Activated CD4-positive, alpha-beta T cell treated with anti-CD3 and anti-CD28 coated beads, Interleukin-2, amount 50 U/mL, for 24 hours (primary cell): ENCODE results near the gene ZNF415.
"Not testable (repeated sequence)": the region's sequence is repeated elsewhere in the genome, so short reads cannot be mapped to it uniquely, and the experiment has no call there.

Experiments
- DNase-seq, 2 donors: peaks; one replicate each; pipeline ENCODE4 v3.0.0-alpha.2; 2020; ENCODE audit warnings: low read depth in 1 of 2, low spot score in 1 of 2

Gene ZNF415

GRCh38 chr19:53132141-53132991 lies at the start of gene ZNF415:
TSS of gene ZNF415 (minus strand) at chr19:53132910. CDS start at chr19:53122676, 10,234 bp downstream.
- DNase-seq, result peak in 1 of 2 donors; percentile 18

GRCh38 chr19:53182202-53182601 lies 49.5 kb upstream of the ZNF415 start:
- no peak for DNase-seq

GRCh38 chr19:53177986-53178385 lies 45.3 kb upstream of the ZNF415 start:
- DNase-seq, result no peak

GRCh38 chr19:53172889-53173288 lies 40.2 kb upstream of the ZNF415 start:
- DNase-seq, result no peak

GRCh38 chr19:53165691-53166091 lies 33.0 kb upstream of the ZNF415 start:
- no peak for DNase-seq

GRCh38 chr19:53161123-53161522 lies 28.4 kb upstream of the ZNF415 start:
- no peak for DNase-seq

GRCh38 chr19:53160350-53160749 lies 27.6 kb upstream of the ZNF415 start:
- DNase-seq, result no peak

GRCh38 chr19:53158119-53158656 lies 25.5 kb upstream of the ZNF415 start:
- peak in 1 of 2 donors; percentile 2 for DNase-seq

GRCh38 chr19:53157626-53158025 lies 24.9 kb upstream of the ZNF415 start:
- DNase-seq, result no peak

GRCh38 chr19:53156850-53157249 lies 24.1 kb upstream of the ZNF415 start:
- DNase-seq, result no peak

GRCh38 chr19:53147645-53148044 lies 14.9 kb upstream of the ZNF415 start:
- no peak for DNase-seq

- no peak for DNase-seq
Measured at GRCh38 chr19:53140351-53140750, 7.6 kb upstream of the ZNF415 start.

GRCh38 chr19:53136432-53136831 lies 3.7 kb upstream of the ZNF415 start:
- no peak for DNase-seq

GRCh38 chr19:53131727-53132126 lies 983 bp downstream of the ZNF415 start:
- DNase-seq, result no peak

GRCh38 chr19:53131085-53131590 lies 1.6 kb downstream of the ZNF415 start:
- DNase-seq, result no peak

GRCh38 chr19:53130506-53130905 lies 2.2 kb downstream of the ZNF415 start:
- DNase-seq, result no peak

GRCh38 chr19:53126733-53127526 lies 5.8 kb downstream of the ZNF415 start:
- not testable (repeated sequence) for DNase-seq

- no peak for DNase-seq
Measured at GRCh38 chr19:53123400-53123799, 9.3 kb downstream of the ZNF415 start.

- DNase-seq, result no peak
Measured at GRCh38 chr19:53112286-53112685, 20.4 kb downstream of the ZNF415 start.

- no peak for DNase-seq
Measured at GRCh38 chr19:53109527-53109926, 23.2 kb downstream of the ZNF415 start.
